BLaER1 (cell line): ENCODE measurements around the gene SEMA3F.

Experiments used
- H3K27ac ChIP-seq: shearing (Covaris generic); formaldehyde crosslinking; 2 replicates; pipeline ENCODE4 v1.8.1; 2022
- H3K27me3 ChIP-seq: shearing (Covaris generic); formaldehyde crosslinking; 2 replicates; pipeline ENCODE4 v1.8.1; 2022
- H3K36me3 ChIP-seq: shearing (Covaris generic); formaldehyde crosslinking; 2 replicates; pipeline ENCODE4 v1.8.1; 2022
- H3K4me1 ChIP-seq: shearing (Covaris generic); formaldehyde crosslinking; 2 replicates; pipeline ENCODE4 v1.8.1; 2022
- H3K4me2 ChIP-seq: shearing (Covaris generic); formaldehyde crosslinking; 2 replicates; pipeline ENCODE4 v1.8.1; 2022
- H3K4me3 ChIP-seq: shearing (Covaris generic); formaldehyde crosslinking; 2 replicates; pipeline ENCODE4 v1.8.1; 2022
- H3K9ac ChIP-seq: shearing (Covaris generic); formaldehyde crosslinking; 2 replicates; pipeline ENCODE4 v1.8.1; 2022
- H3K9me3 ChIP-seq: shearing (Covaris generic); formaldehyde crosslinking; 2 replicates; pipeline ENCODE4 v1.8.1; 2022
- H4K20me1 ChIP-seq: shearing (Covaris generic); formaldehyde crosslinking; 2 replicates; pipeline ENCODE4 v1.8.1; 2022
- Cebpa-rat ChIP-seq: shearing (Covaris generic); IDR thresholded peaks from 2 replicates; pipeline ENCODE4 v1.8.1; 2022

Gene SEMA3F

DNA sequence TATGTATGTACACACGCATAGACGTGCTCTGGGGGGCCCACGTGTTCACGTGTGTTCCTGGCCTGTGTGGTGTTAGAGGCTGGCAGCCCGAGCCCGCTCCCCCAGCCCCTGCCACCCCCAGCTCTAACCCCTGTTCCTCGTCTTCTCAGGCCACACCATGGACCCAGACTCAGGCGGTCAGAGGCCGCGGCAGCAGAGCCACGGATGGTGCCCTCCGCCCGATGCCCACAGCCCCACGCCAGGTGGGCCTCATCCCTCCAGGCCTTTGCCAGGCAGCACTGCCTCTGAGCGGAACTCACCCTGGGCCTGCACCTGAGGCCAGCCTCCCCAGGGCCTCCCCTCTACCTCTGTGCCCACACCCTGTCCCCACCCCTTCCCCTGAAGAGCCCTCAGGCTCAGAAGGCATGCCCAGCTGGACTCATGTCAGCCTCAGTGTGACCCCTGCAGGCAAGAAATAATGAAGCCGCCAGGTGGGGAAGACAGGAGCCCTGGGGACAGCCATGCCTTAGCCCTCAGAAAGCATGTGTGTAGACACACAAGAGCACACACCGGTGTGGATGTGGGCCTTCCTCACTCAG lies 19.9 kb downstream of the SEMA3F start:
- peaks cover 67% of the 10 kb centered on the region for H3K36me3 ChIP-seq
- H3K4me3 ChIP-seq = no peak overlapping the region
- no peaks in the 10 kb centered on the region for H3K27me3 ChIP-seq
- H4K20me1 ChIP-seq = peaks cover 43% of the 10 kb centered on the region
- no peak overlapping the region for H3K9ac ChIP-seq
- no peak overlapping the region for H3K4me2 ChIP-seq
- H3K9me3 ChIP-seq = no peaks in the 10 kb centered on the region
- no peak overlapping the region for H3K27ac ChIP-seq
- TF ChIP-seq Cebpa-rat = no peak
- peaks cover 41% of the 10 kb centered on the region for H3K4me1 ChIP-seq

DNA sequence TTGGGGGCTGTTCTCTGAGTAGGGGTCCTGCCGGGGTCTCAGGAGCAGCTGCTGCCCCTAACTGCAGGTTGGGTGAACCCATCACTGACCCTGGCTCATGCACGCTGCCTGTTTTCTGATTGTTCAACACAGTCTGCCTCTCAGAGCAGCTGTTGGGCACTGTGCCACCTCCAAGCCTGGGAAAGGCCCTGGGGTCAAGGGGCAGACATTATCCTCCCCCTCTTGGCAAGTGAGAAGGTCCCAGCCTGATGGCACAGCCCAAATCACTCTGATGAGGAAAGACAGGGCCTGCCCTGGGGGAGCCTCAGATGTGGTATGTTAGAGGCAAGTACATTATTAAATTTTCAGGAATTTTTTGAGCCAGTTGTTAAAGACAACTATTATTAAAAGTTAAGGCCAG lies 22.2 kb downstream of the SEMA3F start:
- Histone ChIP-seq H3K36me3 (peaks cover 80% of the 10 kb centered on the region), H3K27ac (no peak overlapping the region), H3K4me2 (no peak overlapping the region), H4K20me1 (peaks cover 22% of the 10 kb centered on the region), H3K9me3 (no peaks in the 10 kb centered on the region), H3K27me3 (no peaks in the 10 kb centered on the region), H3K4me1 (peaks cover 18% of the 10 kb centered on the region), H3K4me3 (no peak overlapping the region), H3K9ac (no peak overlapping the region)
- TF ChIP-seq Cebpa-rat = no peak

DNA sequence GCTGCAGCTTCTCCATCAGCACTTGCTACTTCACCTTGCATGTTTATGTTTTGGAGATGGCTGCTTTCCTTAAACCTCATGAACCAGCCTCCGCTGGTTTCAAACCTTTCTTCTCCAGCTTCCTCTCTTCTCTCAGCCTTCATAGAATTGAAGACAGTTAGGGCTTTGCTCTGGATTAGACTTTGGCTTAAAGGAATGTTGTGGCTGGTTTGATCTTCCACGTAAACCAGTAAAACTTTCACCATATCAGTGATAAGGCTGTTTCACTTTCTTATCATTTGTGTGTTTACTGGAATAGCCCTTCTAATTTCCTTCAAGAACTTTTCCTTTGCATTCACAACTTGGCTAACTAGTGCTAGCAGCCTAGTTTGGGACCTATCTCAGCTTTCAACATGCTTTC lies 24.6 kb downstream of the SEMA3F start:
- Histone ChIP-seq H4K20me1 (0 out of 2 replicates have a peak, but pooled peaks cover 1% of the 10 kb centered on the region), H3K27me3 (no peaks in the 10 kb centered on the region), H3K4me2 (no peak overlapping the region), H3K4me1 (no peaks in the 10 kb centered on the region), H3K4me3 (no peak overlapping the region), H3K9ac (no peak overlapping the region), H3K36me3 (peaks cover 80% of the 10 kb centered on the region), H3K27ac (no peak overlapping the region), H3K9me3 (no peaks in the 10 kb centered on the region)
- TF ChIP-seq Cebpa-rat = no peak

DNA sequence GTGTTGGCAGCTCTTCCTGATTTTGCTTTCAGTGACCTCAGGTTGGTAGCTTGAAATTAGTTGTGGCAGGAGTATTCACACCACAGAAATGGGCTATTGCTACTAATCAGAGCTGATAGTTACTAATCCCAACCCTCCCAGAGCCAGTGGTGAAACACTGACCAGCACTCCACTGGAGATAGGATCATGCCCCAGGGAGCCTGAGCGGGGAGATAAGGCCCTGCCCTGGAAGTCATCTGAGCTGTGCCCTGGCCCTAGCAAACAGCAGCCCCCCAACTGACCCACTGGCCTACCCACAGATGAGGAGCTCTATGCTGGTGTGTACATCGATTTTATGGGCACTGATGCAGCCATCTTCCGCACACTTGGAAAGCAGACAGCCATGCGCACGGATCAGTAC lies 26.9 kb downstream of the SEMA3F start:
- H3K9me3 ChIP-seq = no peaks in the 10 kb centered on the region
- no peak overlapping the region for H3K4me3 ChIP-seq
- no peak for TF ChIP-seq Cebpa-rat
- H3K36me3 ChIP-seq = peaks cover 81% of the 10 kb centered on the region
- no peak overlapping the region for H3K27ac ChIP-seq
- H3K4me2 ChIP-seq = no peak overlapping the region
- no peaks in the 10 kb centered on the region for H4K20me1 ChIP-seq
- no peaks in the 10 kb centered on the region for H3K27me3 ChIP-seq
- H3K4me1 ChIP-seq = no peaks in the 10 kb centered on the region
- H3K9ac ChIP-seq = no peak overlapping the region

DNA sequence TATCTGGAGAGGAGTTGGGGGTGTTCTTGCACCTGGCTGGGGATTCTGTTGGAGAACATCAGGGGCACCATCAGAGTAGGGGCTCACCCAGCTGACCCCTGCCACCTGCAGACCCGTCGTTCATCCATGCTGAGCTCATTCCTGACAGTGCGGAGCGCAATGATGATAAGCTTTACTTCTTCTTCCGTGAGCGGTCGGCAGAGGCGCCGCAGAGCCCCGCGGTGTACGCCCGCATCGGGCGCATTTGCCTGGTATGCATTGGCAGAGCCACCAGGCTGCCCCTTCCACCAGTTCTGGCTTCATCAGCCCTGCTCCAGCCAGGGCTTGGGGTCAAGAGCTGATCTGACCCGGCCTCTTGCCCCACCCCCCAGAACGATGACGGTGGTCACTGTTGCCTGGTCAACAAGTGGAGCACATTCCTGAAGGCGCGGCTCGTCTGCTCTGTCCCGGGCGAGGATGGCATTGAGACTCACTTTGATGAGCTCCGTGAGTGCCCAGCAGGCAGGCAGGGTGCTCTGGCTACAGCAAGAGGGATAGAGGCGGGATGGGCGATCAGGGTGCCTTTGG lies 27.5 kb downstream of the SEMA3F start:
- peaks cover 81% of the 10 kb centered on the region for H3K36me3 ChIP-seq
- H3K27me3 ChIP-seq = no peaks in the 10 kb centered on the region
- H4K20me1 ChIP-seq = no peaks in the 10 kb centered on the region
- H3K4me2 ChIP-seq = no peak overlapping the region
- H3K4me3 ChIP-seq = no peak overlapping the region
- no peaks in the 10 kb centered on the region for H3K9me3 ChIP-seq
- H3K27ac ChIP-seq = no peak overlapping the region
- no peak overlapping the region for H3K9ac ChIP-seq
- H3K4me1 ChIP-seq = no peaks in the 10 kb centered on the region
- TF ChIP-seq Cebpa-rat = no peak

DNA sequence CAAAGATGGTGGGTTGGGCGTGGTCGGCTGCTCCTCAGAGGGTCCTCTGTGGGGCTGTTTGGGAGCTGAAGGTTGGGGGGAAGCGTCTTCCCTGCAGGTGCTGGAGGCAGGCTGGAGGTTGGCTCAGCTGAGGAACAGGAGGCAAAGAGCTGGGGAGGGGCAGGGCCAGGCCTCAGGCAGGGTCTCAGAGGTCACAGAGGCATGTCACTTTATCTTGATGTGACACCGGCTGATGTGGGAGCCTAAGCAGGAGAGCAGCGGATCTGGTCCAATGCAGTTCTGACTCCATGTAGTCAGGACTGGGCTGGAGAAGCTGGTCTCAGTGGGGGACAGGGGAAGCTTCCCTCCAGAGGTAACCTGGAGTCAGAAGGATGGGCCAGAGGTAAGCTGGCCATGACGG lies 28.6 kb downstream of the SEMA3F start:
- no peaks in the 10 kb centered on the region for H3K9me3 ChIP-seq
- no peak overlapping the region for H3K4me2 ChIP-seq
- H3K27me3 ChIP-seq = no peaks in the 10 kb centered on the region
- no peaks in the 10 kb centered on the region; the same call in 1 of the 2 replicates for H4K20me1 ChIP-seq
- peaks cover 88% of the 10 kb centered on the region for H3K36me3 ChIP-seq
- TF ChIP-seq Cebpa-rat = no peak
- H3K9ac ChIP-seq = no peak overlapping the region
- peaks cover 7% of the 10 kb centered on the region for H3K4me1 ChIP-seq
- H3K4me3 ChIP-seq = no peak overlapping the region
- no peak overlapping the region for H3K27ac ChIP-seq

DNA sequence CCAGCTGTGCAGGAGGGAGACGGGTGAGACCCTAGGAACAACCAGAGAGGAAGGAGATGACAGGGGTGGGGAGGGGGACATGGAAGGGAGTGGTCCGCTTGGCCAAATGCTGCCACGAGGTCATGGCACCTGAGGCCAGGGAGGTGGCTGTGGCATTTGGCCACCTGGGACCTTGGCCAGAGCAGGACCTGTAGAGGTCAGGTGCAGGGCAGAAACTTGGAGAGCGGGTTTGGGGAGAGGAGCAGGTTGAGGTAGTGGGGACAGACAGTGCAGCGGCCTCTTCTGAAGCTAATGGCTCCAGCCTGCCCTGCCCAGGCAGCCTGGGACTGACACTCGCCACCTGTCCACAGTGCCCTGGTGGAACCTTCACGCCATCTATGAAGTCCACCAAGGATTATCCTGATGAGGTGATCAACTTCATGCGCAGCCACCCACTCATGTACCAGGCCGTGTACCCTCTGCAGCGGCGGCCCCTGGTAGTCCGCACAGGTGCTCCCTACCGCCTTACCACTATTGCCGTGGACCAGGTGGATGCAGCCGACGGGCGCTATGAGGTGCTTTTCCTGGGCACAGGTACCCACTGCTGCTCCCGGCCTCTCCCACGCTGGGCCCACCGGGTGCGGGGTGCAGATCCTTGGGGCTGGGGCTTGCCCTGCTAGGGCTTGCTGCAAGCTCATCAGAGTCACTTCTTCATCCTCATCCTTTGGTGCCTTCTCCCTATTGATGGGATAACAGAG lies 29.3 kb downstream of the SEMA3F start:
- no peaks in the 10 kb centered on the region for H3K27me3 ChIP-seq
- peaks cover 82% of the 10 kb centered on the region for H3K36me3 ChIP-seq
- no peaks in the 10 kb centered on the region for H3K9me3 ChIP-seq
- H3K27ac ChIP-seq = no peak overlapping the region
- H4K20me1 ChIP-seq = peaks cover under 1% of the 10 kb centered on the region; the same call in 1 of the 2 replicates
- TF ChIP-seq Cebpa-rat = no peak
- no peak overlapping the region for H3K9ac ChIP-seq
- no peak overlapping the region for H3K4me2 ChIP-seq
- H3K4me3 ChIP-seq = no peak overlapping the region
- H3K4me1 ChIP-seq = peaks cover 13% of the 10 kb centered on the region

DNA sequence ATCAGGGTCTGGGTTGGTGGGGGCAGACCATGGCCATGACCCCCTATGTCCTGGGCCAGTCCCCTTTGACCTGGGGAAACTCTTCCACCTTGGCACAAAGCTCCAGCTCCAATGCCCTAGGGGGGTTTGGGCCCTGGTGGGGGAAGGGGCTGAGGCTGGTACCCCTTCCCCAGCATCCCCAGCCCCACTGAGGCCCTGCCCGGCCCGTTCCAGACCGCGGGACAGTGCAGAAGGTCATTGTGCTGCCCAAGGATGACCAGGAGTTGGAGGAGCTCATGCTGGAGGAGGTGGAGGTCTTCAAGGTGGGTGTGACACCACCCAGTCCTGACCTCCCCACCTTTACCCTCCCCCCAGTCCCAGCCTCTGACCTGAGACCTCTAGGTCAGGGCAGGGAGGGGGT lies 30.1 kb downstream of the SEMA3F start:
- Histone ChIP-seq H3K27ac (no peak overlapping the region), H3K4me1 (peaks cover 14% of the 10 kb centered on the region), H3K36me3 (peaks cover 80% of the 10 kb centered on the region), H3K4me3 (no peak overlapping the region), H3K4me2 (no peak overlapping the region), H4K20me1 (peaks cover 6% of the 10 kb centered on the region; the same call in 1 of the 2 replicates), H3K27me3 (no peaks in the 10 kb centered on the region), H3K9ac (no peak overlapping the region), H3K9me3 (no peaks in the 10 kb centered on the region)
- no peak for TF ChIP-seq Cebpa-rat

DNA sequence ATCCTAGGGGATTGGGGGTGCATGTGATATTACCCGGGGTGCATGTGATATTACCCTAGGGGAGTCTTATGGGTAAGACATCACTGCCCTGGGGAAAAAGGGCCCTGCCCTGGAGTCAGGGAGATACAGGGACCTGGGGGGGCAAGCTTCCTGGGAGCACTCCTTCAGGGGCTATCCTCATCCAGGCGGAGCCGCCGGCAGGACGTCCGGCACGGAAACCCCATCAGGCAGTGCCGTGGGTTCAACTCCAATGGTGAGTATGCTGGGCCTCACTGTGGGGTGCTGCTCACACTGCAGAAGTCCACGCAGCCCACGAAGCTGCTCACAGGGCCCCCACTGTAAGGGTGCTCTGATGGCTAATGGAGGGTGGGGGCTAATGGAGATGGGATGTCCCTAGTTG lies 31.0 kb downstream of the SEMA3F start:
- Histone ChIP-seq H3K27ac (no peak overlapping the region), H3K4me2 (no peak overlapping the region)
- no peak for TF ChIP-seq Cebpa-rat

DNA sequence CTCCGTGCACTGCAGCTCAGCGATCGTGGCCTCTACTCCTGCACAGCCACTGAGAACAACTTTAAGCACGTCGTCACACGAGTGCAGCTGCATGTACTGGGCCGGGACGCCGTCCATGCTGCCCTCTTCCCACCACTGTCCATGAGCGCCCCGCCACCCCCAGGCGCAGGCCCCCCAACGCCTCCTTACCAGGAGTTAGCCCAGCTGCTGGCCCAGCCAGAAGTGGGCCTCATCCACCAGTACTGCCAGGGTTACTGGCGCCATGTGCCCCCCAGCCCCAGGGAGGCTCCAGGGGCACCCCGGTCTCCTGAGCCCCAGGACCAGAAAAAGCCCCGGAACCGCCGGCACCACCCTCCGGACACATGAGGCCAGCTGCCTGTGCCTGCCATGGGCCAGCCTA lies 32.6 kb downstream of the SEMA3F start:
- peaks cover 55% of the 10 kb centered on the region for H3K36me3 ChIP-seq
- H3K9ac ChIP-seq = no peak overlapping the region
- no peak overlapping the region for H3K27ac ChIP-seq
- H4K20me1 ChIP-seq = peaks cover 6% of the 10 kb centered on the region; the same call in 1 of the 2 replicates
- H3K4me3 ChIP-seq = no peak overlapping the region
- no peaks in the 10 kb centered on the region for H3K9me3 ChIP-seq
- H3K4me2 ChIP-seq = no peak overlapping the region
- peaks cover under 1% of the 10 kb centered on the region; the same call in 1 of the 2 replicates for H3K27me3 ChIP-seq
- TF ChIP-seq Cebpa-rat = no peak
- peaks cover 23% of the 10 kb centered on the region for H3K4me1 ChIP-seq

More for the DNA sequence above, 31.0 kb downstream of the SEMA3F start:
- Histone ChIP-seq H3K4me3 (no peak overlapping the region), H4K20me1 (peaks cover 6% of the 10 kb centered on the region; the same call in 1 of the 2 replicates), H3K9me3 (no peaks in the 10 kb centered on the region), H3K4me1 (peaks cover 20% of the 10 kb centered on the region), H3K9ac (no peak overlapping the region), H3K27me3 (no peaks in the 10 kb centered on the region), H3K36me3 (peaks cover 71% of the 10 kb centered on the region)
